ENCODE data around the gene EVC2. TPM values are rescaled to one million over a fixed set of nuclear protein-coding genes. Genes with fewer than 3 reads are reported as not detected.

Gene EVC2
- total RNA-seq, 1 donor from 2014 or later: 4.0 TPM

DNA sequence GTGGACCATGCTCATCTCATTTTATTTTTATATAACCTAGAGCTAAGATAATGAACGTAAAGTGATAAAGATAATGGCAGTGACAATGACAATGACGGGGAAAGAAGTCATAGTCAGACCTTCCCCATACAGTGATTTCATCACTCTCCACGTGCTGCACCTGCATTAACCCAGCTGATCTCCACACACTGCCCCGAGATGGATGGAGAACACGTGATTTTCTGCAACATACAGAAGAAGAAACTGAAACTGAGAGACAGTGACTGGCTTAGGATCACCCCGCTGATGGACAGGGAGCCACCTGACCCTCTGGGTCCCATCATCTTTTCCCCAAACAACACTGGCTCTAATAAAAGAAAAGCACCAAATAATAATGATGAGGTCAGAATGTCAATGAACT, 22.0 kb downstream of the EVC2 start:
- DNase-seq (ENCODE audit: low spot score): no peak

DNA sequence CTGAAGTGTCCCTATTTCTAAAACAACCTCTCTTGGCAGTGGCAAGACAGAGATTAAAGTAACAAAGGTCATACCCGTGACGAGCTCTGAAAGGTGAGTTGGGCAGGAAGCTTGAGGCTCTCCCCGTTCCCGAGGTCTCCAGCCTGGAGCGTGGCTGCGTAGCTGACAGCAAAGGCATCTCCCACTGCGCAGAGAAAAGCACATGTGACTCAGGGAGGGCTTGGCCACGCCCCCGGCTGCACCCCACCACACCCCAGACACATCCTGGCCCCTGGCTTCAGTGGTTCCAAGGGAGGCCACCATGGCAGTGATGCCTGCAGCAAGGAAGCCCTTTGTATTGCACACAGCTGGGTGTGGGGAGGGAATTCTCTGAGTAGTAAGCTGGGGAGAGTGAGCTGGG, 23.1 kb downstream of the EVC2 start:
- no peak for DNase-seq (ENCODE audit: low spot score)

DNA sequence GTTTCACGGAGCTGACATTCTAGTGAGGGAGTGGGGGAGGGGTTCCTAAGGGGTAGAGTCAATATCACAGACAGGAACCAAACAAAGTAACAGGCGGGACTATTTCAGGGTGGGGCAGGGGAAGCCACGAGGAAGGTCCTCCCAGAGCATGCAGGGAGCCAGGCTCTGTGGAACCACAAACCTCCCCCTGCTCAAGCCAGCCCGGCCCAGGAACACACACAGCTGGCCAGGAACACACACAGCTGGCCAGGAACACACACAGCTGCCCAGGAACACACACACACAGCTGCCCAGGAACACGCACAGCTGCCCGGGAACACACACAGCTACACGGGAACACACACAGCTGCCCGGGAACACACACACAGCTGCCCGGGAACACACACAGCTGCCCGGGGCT, 24.8 kb downstream of the EVC2 start:
- no peak for DNase-seq (ENCODE audit: low spot score)

DNA sequence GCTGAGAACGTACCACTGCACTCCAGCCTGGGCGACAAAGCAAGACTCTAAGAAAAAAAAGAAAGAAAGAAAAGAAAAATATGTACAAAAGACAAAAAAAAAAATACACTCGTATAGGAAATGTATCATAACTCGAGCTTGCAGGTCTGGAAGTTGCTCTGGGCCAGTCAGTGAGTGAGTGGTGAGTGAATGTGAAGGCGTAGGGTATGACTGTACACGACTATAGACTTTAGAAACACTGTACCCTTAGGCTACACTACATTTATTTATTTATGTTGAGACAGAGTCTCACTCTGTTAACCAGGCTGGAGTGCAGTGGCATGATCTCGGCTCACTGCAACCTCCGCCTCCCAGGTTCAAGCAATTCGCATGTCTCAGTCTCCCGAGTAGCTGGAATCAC, 29.4 kb downstream of the EVC2 start:
- no peak for DNase-seq (ENCODE audit: low spot score)

DNA sequence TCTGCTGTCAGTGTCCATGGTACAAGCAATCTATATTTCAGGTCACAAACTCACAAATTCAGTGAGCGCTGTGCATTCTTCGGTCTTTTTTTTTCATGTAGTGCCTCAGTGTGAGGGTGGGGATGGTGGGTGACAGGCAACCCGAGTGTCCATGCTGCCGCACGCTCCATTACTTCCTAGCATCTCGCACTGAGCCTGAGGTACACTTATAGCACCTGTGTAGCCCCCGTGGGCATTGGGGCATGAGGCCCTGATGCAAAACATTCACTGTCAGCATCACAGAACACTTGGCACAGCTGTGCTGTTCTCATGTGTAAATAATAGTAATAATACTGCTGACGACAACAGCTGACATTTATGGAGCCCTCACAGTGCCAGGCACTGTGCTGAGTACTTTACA, 31.6 kb downstream of the EVC2 start:
- no peak for DNase-seq (ENCODE audit: low spot score)

DNA sequence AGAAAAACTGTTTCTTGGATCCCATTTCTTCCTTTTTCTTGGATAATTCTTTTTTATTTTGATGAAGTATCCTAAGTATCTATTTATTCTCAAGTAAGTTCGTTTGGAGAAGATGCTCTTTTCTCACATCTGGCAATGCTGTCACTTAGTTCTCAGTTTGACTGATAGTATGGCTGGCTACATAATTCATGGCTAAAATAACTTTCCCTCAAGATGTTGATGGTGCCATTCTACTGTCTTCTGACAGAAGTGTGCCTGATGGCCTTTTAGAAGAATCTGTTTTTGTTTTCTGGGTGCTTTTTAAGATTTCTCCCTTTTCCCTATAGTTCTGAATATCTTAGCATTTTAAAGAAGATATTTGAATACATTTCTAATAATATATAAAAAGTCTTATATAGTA, 41.6 kb downstream of the EVC2 start:
- no peak for DNase-seq (ENCODE audit: low spot score)

DNA sequence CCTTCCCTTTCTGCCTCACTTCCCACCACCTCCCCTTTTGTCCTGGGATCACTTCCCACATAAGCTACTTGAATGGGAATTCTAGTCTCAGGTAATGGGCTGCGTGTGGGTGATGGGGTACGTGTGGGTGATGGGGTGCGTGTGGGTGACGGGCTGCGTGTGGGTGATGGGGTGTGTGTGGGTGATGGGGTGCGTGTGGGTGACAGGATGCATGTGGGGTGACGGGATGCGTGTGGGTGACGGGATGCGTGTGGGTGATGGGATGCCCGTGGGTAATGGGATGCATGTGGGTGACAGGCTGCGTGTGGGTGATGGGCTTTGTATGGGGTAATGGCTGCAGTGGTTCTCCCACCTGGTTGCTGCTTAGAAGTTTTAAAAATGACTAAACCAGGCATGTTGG, 43.6 kb downstream of the EVC2 start:
- DNase-seq (ENCODE audit: low spot score): no peak

DNA sequence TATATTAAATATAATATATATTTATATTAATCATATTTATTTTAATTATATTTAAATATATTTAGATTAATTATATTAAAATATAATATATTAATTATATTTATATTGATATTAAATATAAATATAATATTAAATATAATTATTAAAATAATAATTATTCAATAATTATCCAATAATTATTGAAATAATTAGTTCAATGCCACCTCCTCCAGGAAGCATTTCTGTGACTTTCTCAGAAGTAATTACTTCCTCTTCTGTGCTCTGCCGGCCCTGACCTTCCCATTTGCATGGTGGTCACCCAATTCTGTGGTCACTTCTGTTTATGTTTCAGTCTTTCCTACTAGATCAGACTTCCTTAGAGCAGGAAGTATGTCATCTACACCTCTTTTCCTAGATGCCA, 45.8 kb downstream of the EVC2 start:
- no peak for DNase-seq (ENCODE audit: low spot score)

DNA sequence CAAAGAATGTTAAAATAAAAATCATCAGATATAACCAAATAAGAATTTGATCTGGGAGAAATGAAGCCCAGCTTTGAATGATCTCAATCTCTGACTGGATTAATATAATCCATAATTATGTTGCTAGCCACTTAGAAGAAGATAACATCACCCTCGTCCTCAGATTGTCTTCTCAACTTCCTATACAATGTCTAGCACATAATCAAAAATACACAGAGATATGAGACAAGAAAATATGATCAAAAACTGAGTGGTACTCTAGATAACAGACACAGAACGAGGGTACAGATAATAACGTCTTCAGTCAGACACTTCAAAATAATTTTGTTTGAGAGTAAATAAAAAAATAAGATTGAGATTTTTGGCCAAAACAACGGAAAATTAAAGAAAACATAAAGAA, 47.1 kb downstream of the EVC2 start:
- DNase-seq (ENCODE audit: low spot score): no peak

DNA sequence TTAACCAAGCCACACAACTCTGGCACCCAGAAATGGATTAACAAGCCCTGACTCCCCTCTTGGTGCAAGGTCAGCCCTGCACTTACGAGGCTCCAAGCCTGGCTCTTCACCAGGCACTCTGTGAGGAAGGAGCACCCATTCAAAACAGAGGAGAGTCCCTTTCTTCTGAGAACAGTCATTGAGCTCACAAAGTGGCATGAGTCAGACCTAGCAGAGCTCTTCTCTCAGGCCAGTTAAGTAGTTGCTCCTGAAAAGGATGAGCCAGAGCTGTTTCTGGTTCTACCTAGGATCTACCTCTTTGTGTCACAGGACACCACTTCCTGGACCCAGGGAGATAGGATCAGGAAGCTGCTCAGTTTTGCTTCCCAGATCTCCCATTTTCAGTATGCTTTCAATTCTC, 48.2 kb downstream of the EVC2 start:
- DNase-seq (ENCODE audit: low spot score): no peak

DNA sequence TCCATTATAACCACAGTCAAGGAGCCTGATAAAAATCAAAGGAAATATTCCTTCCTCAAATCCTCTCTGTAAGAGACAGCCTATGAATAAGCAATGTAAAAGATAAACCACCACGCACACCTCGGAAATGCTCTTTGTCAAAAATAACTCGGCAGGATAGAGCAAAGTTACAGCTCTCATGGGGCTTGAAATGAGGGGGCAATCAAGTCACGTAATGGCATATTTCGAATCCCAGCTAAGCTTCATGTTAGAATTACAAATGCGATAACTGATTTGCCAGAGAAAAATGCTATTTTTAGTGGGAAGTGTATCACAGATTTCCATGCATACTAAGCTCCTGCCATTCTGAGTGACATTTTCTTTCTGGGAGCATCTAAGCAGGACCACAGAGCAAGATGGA, 49.4 kb downstream of the EVC2 start:
- no peak for DNase-seq (ENCODE audit: low spot score)

DNA sequence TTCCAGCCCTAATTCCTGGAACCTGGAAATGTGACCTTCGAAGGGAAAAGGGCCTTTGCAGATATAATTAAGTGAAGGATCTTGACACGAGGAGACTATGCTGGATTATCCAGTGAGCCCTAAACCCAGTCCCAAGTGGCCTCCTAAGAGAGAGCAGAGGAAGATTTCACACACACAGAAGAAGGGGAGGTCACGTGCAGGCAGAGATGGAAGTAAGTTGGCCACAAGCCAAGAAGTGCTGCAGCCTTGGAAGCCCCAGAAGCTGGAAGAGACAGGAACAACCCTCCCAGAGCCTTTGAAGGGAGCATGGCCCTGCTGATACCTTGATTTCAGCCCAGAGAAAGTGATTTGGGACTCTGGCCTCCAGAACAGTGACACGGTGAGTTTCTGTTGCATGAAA, 51.9 kb downstream of the EVC2 start:
- no peak for DNase-seq (ENCODE audit: low spot score)

DNA sequence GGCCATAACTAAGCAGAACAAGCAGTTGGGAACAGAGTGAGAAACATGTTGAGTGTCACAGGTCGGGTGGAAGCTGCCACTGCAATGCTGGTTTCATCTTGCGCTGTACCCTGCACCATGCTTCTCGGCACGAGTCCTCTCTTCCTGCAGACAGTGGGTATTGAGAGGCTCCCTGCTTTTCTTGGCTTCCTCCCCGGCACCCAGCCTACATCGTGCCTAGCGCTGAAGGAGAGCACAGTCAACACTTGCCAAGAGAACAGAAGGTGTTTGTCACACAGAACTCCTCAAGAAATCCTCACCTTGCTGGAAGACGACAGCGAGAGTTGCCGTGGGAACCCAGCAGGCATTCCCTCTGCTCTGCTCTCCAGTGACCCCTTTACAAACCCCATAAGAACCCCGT, 53.6 kb downstream of the EVC2 start:
- no peak for DNase-seq (ENCODE audit: low spot score)

DNA sequence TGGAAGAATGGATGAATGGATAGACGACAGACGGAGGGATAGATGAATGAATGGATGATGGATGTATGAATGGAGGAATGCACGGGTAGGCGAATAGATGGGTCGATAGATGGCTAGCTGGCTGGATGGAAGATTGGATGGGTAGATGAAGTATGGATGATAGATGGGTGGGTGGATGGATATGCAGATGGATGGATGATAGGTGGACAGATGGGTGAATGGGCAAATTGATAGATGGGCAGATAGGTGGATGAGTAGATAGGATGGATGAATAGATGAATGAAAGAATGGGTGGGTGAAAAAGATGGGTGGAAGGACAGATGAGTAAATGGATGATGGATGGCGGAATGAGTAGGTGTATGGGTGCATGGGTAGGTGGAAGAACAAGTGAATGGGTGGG, 57.3 kb downstream of the EVC2 start:
- DNase-seq (ENCODE audit: low spot score): no peak

DNA sequence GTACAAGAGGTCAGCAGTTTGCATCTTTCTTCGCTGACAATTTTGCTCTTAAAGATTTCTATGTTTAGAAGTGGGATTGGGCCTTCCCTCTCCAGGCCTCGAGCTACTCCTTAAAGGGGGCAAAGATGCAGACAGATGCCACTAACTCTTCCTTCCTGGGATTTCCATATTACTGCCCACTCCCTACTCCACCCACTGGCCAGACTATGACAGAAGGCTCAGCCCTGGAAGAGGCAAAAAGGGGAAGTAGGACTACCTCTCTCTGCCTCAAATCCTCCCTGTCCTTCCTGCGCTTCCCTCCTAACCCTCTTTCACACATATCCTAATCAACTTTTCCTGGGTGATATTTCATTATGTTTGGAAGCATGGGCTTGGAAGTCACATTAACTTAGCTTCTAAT, 58.3 kb downstream of the EVC2 start:
- no peak for DNase-seq (ENCODE audit: low spot score)

DNA sequence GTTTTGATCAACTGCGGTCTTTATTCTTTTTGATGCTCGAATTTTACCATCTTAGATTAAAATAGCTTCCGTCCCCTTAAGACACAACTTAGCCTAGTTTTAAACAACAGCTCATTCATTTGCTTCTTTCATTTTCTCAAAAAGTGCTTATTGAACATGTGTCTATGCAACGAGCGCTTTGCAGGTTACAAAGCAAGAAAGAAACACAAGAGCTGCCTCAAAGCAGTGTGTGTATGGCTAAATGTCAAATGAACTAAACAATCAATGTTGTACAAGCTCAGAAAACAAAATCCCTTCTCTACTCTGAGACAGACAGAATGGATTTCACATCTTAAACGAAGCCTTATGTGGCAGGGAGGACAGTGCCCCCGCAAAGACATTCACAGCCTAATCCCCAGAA, 61.0 kb downstream of the EVC2 start:
- DNase-seq (ENCODE audit: low spot score): no peak

DNA sequence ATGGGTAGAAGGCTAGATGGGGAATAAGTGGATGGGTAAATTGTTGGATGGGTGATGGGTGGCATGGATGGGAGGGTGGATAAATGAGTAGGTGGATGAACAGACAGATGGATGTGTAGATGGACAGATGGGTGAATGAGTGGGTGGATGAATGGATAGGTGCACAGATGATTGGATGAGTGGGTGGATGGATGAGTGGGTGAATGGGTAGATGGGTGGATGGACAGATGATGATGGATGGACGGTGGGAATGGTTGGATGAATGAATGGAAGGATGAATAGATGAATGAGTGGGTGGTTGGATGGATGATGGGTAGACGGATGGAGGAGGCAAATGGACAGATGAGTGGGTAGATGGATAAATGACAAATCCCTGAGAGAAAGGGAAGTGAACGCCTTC, 68.3 kb downstream of the EVC2 start:
- no peak for DNase-seq (ENCODE audit: low spot score)

DNA sequence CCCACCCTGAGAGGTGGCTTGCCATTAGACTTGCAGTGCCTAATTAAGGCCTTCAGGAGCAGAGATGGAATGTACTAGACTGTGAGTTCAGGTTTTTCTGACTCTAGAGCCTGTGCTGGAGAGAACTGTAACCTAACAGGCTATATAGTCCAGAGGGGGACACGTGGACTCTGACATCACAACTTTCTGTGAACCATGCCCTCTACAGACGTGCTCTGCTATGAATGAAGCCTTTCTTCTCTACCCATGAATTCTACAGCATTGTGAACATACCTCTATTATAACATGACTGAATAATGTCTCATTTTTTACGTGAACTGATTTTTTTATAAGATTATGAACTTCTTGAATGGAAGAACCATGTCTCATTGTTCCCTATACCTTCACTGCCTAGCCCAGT, 68.8 kb downstream of the EVC2 start:
- no peak for DNase-seq (ENCODE audit: low spot score)

DNA sequence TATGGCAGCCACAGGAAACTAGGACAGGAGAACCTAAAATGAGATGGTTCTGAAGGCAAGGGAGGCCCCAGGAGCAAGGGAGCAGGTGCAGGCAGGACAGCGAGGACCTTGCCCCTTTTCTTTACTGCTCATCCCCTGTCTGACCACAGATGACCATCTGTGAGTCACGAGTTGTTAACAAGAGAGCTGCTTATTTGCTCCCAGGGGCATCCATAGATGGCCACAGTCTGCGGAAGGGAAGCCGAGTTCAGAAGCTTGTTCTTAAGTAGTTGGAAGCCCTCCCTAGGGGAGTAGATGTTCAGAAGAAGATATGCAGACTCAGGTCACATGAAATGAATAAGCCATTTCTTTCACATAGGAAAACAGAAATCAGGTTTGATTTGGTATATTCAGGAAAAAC, 69.4 kb downstream of the EVC2 start:
- no peak for DNase-seq (ENCODE audit: low spot score)

DNA sequence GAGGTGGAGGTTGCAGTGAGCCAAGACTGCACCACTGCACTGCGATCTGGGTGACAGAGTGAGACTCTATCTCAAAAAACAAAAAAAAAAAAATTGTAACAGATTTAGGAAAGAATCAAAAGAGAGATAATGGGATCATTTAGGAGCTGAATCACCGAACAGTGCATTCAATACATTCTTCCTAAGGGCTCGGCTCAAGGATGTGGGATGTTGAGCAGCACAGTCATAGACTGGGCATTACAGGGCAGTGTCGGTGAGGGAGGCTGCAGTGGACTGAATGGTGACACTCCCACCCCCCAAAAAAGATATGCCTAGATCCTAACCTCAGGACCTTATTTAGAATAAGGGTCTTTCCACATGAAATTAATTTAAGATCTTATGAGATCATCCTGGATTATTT, 70.0 kb downstream of the EVC2 start:
- DNase-seq (ENCODE audit: low spot score): no peak

DNA sequence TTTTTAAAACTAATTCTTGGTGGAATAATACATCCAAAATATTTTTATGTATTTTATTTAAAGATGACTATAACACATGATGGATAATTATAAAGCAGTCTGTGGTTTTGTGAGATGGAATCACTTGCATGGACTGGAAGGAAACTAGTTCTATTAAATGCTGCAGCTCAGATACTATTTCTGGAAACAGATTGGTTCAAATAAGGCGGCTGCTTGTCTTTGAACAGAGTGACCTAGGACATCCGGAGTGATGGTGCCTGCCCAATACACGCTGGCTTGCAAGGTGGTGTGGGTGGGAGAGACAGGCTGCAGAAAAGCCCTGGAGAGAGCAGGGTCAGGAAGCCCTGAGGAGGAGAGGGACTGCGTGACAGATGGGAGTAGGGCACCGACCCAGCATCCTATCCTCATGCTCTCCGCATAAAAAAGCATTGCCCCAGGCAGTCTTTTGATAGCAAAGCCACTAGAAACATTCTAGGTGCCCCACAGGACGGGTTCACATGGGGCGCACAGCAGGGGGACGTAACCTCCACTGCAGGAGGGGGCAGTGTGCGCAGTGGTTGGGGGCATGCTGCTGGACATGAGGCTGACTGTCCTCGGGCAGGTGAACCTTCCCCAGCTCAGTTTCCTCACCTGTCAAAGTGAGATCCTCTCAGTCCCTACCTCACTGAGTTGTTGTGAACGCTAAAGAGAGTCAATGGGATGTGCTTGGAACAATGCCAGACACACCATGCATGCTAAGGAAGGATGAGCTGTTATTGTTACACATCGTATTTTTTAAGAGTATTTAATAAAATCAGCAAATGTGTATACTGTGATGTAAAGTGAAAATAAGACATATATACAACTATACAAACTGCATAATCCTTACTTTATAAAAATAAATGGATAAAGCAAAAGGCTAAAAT, 71.3 kb downstream of the EVC2 start:
- no peak for DNase-seq (ENCODE audit: low spot score)

DNA sequence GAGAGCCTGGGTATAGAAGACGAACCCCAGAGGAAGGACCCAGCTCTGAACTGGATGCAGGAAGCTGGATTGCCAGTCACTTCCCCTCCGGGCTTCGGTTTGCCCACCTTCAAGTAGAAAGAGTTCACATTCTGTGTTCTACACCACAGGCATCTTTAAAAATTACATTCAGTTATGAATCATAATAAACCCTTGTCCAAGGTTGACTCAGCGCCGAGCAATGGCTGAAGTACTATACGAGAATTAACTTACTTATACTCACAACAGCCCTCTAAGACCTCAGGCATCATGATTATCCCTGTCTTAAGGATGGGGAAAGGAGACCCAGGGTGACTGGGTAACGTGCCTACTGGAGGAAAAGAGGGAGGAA, 72.5 kb downstream of the EVC2 start:
- no peak for DNase-seq (ENCODE audit: low spot score)

DNA sequence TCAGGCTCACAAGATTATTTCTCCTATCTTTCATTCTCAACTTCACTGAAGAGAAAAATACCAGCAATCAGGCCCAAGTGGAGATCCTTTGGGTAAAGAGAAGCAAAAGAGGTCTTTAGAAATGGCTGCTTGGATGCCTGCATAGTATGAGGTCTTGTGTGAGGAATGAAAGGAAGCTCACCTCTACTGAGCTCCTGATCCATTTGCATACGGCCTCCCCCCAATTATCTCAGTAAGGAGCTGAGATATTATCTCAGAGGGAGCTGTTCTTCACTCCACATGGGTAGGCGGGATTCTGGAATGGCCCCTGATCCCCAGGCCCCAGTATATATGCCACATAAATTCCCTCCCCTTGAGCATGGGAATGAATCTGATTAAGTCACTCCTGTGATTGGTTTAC, 75.8 kb downstream of the EVC2 start:
- DNase-seq (ENCODE audit: low spot score): no peak

DNA sequence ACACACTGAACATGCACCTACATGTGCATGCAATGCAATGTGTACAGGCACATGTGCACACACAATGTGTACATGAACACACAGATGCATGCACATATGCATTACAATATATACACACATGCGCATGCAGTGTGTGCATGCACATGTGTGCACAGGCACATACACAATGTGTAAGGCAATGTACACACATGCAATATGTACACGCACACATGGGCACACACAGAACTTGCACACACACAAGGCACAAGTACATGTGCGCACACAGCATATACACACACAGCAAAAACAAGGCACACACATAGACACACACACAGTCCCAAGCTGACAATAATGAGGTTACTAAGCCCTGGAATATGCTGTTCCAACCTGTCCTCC, 76.3 kb downstream of the EVC2 start:
- no peak for DNase-seq (ENCODE audit: low spot score)
